AG09319 (cell line): Measurements from ENCODE around the gene DGCR2.
A peak's percentile ranks its signal among the peaks of the same experiment; 100 is the strongest.
"Not testable (repeated sequence)": the region's sequence is repeated elsewhere in the genome, so short reads cannot be mapped to it uniquely, and the experiment has no call there.

Experiments used
- DNase-seq: peaks from one replicate; pipeline ENCODE4 v3.0.0-alpha.2; 2010; ENCODE audit warnings: low read depth; ENCODE audit errors: extremely low read depth
- CTCF ChIP-seq: IDR thresholded peaks from 2 replicates; pipeline ENCODE4 v1.5.1; 2011; ENCODE audit warnings: low read depth, mild to moderate bottlenecking, inconsistent platforms, low read length, moderate library complexity

The DGCR2 gene

DNA sequence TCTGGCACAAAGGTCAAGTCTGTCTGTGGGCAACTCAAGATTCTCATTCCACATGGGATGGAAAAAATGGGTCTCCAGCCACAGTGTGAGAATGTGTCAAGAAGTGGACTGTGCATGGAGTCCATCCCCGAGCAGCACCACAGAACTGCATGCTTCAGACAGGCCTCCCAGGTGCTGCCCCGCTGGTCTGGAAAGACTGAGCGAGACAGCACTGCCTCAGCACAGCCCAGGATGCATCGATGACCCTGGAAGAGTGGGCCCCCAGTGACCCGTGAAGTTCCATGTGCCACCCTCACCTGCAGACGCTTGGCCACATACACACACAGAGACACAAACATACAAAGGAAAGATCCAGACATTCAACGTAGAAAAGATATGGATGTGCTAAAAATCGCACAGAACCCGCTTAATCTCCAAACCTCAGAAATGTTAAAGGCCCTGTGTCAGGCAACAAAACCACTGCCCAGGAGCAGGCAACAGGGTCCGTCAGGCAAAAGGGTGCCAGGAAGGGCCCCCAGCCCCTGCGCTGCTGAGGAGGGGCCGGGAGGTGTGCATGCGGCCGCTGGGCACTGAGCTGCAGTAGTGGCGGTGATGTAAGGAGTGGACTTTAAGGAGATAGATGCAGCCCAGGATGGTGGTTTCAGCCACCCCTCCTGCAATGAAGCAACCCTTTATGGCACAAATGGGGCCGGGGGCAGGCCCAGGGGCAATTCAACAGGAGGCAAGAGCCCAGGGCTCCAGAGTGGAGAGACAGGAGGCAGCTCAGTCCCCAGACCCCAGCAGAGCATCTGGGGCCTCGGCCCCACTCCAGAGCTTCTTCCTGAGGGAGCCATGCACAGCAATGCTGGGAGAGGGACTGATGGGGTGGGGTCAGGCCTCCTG, 84.7 kb downstream of the DGCR2 start:
- no peak for TF ChIP-seq CTCF
- DNase-seq, result no peak

GRCh38 chr22:19036523-19037273, 85.5 kb downstream of the DGCR2 start:
- DNase-seq, result no peak
- TF ChIP-seq CTCF, result peak; percentile 8

DNA sequence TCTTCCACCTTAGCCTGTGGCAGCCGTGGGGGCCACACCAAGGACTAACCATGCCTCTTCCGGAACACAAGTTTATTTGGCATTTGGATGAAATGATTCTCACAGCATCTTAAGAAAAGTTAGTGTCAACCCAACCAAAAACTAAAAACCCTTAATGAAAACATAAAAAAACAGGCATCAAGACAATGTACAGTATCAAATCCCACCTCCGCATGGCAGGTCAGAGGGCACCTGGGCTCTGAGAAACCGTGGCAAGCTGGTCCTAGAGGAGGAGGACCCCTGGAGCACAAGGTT, 86.0 kb downstream of the DGCR2 start:
- no peak for DNase-seq
- no peak for TF ChIP-seq CTCF

- DNase-seq, result no peak
Observed at GRCh38 chr22:19035474-19036228, 86.6 kb downstream of the DGCR2 start.

GRCh38 chr22:19035126-19035473, 87.1 kb downstream of the DGCR2 start:
- DNase-seq, result not testable (repeated sequence)

More at GRCh38 chr22:19035474-19036228, 86.6 kb downstream of the DGCR2 start:
- TF ChIP-seq CTCF, result no peak

GRCh38 chr22:19034724-19035120, 87.5 kb downstream of the DGCR2 start:
- DNase-seq, result not testable (repeated sequence)

GRCh38 chr22:19034031-19034723, 88.0 kb downstream of the DGCR2 start:
- DNase-seq, result not testable (repeated sequence)

- not testable (repeated sequence) for DNase-seq
Observed at GRCh38 chr22:19033568-19033905, 88.7 kb downstream of the DGCR2 start.

GRCh38 chr22:19032898-19033567, 89.2 kb downstream of the DGCR2 start:
- not testable (repeated sequence) for DNase-seq

DNA sequence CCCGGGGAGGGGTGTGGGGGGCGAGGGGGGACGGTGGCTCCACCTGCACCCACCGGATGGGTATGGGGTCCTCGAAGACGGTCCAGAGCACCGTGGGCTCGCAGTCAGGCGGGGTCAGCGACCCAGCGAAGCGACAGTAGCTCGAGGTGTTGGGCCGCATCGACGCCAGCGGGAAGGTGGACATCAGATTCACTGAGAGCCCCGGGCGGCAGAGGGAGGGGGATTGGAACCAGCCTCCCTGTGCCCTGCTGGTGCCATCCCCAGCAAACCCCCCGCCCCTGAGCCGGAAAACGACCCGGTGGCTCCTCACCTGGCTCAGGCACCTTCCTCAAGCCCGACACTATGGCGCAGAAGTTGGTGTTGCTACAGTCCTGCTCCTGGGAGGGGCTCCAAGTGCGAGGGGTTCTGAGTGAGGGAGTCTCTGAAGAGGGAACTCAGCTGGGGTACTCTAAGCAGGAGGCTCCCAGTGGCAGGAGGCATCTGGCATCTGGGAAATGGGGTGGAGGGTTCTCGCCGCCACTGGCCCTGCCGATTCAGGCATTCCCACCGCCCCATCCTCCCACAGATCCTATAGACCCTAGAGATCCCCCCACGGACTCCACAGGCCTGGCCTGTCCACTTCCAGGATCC, 89.9 kb downstream of the DGCR2 start:
- DNase-seq, result not testable (repeated sequence)

- DNase-seq, result not testable (repeated sequence)
Observed at GRCh38 chr22:19030889-19031252, 91.3 kb downstream of the DGCR2 start.

GRCh38 chr22:19030226-19030888, 91.9 kb downstream of the DGCR2 start:
- DNase-seq, result not testable (repeated sequence)
